Endometrium (tissue), 2 donors: Measurements from ENCODE around the gene CLCN3.
"Not testable (repeated sequence)": the region's sequence is repeated elsewhere in the genome, so short reads cannot be mapped to it uniquely, and the experiment has no call there.

Experiments
- FAIRE-seq: peaks from 2 replicates; lab custom pipeline; 2012; peaks lifted over from hg19 to GRCh38; lab: Jason Lieb, UNC
- donor health status: control.
- donor health status: control.

CLCN3 gene

GRCh38 chr4:169707958-169708643, 87.7 kb downstream of the CLCN3 start:
- FAIRE-seq: no peak

GRCh38 chr4:169715826-169716225, 95.4 kb downstream of the CLCN3 start:
- FAIRE-seq: no peak

GRCh38 chr4:169716677-169717076, 96.3 kb downstream of the CLCN3 start:
- FAIRE-seq: no peak

GRCh38 chr4:169720529-169720928, 100.2 kb downstream of the CLCN3 start:
- FAIRE-seq: no peak

DNA sequence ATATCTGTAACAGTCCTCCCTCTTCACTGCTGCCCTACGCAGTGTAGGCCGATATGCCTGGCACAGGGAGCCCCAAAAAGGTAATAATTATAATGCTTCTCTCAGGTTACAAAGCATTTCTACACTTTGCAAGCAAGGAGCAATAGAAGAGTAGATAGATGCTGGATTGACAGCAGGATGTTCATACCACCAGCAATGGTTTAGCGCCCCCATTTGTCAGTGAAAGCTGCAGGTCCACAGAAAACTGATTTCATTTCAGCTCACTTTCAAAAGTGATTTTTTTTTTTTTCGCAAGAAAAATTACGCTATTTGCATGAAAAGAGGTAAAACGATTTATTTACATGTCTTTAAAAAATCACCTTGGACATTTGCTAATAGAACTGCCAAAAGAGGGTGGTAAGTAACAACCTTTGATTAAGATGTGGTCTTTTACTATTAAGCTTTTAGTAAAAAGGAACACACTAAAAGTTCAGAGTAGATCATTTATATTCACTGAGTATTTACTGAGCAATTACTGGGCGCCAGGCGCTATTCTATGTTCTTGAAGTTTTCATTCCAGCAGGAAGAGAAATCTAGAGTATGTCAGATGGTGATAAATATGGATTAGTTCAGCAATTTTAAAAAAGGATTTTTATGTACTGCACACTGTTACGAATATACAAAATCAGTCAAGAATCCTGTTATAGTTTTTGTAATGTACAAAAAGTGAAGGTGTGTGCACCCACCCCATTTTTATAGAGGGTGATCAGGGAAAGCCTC, 103.0 kb downstream of the CLCN3 start:
- FAIRE-seq: no peak

DNA sequence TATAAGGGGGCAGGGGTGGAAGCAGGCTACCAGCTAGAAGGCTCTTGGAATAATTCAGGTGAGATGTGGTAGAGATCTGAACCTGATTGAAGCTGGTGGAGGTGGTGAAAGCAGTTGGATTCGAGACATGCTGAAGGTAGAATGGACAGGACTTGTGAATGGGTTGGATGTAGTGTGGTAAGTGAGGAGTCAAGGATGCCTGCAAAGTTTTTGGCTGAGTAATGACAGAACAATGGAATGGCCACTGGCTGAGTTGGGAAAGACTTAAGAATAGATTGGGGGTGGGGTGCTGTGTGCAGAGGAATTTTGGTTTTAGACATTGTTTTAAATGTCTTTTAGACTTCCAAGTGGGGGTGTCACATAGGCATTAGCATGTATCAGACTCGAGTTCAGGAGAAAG, 103.9 kb downstream of the CLCN3 start:
- no peak for FAIRE-seq

- no peak for FAIRE-seq
Measured at GRCh38 chr4:169727616-169728015, 107.2 kb downstream of the CLCN3 start.

DNA sequence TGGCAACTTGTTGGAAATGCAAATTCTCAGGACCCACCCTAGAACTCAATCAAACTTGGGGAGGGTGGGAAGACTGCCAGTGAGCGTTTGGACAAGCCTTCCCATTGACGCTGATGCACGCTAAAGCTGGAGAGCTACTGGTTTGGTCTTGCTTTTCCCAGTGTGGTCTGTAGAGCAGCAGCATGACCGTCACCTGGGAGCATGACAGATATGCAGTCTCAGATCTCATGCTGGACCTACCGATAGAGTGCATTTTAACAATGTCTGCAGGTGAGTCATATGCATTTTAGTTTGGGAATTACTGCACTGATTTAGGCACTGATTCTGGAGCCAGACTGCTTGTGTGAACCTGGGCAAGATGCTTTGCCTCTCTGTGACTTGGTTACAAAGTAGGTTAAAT, 110.2 kb downstream of the CLCN3 start:
- FAIRE-seq: no peak

- FAIRE-seq: not testable (repeated sequence)
Measured at GRCh38 chr4:169738604-169739003, 118.2 kb downstream of the CLCN3 start.

- no peak for FAIRE-seq
Measured at GRCh38 chr4:169741569-169741968, 121.2 kb downstream of the CLCN3 start.

DNA sequence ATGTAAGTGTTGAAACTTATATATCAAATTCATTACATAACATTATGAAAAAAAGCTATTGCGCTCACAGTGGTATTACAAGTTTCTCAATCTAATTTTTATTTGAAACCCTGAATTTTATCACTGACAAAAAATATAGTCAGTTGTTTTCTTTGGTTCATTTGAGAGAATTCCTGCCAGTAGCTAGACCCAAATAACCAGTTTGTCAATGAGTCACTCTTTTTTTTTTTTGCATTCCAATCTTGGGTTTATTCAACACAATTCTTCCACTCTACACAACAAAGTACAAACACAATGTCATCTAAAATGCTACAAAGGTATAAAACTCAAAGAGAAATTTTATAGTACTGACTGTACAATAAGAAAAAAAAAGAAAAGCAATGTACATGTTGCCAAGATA, 124.2 kb downstream of the CLCN3 start:
- FAIRE-seq: peak; percentile 74

DNA sequence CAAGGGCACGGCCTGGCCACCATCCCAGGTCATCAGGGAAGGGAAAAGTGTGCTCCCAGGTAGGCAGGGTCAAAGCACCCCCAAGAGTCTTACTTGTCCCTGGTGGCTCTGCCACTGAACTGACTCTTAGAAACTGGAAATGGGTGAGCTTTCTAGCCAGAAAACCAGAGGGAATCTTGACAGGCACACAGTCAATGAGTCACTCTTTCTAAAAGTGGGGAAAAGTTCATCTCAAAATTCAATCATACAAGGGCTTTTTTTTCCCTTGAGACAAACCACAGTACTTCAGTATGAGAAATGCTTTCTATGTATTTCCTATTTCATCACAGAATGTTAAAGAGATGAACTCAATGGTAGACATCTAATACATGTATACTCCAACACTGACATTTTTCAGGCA, 124.9 kb downstream of the CLCN3 start:
- no peak for FAIRE-seq

GRCh38 chr4:169756971-169757574, 136.7 kb downstream of the CLCN3 start:
- FAIRE-seq: no peak

- FAIRE-seq: peak; percentile 85
Measured at GRCh38 chr4:169757575-169758184, 137.3 kb downstream of the CLCN3 start, which contains the start of gene HPF1. TSS of gene HPF1 (minus strand) at chr4:169757944. CDS start at chr4:169757877, 67 bp downstream.

GRCh38 chr4:169758401-169758962, 138.1 kb downstream of the CLCN3 start:
- no peak for FAIRE-seq

- FAIRE-seq: no peak
Measured at GRCh38 chr4:169761846-169762245, 141.5 kb downstream of the CLCN3 start.

GRCh38 chr4:169765835-169766234, 145.5 kb downstream of the CLCN3 start:
- FAIRE-seq: no peak

- FAIRE-seq: no peak
Measured at GRCh38 chr4:169766741-169767140, 146.4 kb downstream of the CLCN3 start.

GRCh38 chr4:169768385-169768784, 148.0 kb downstream of the CLCN3 start:
- FAIRE-seq: no peak

- peak; percentile 99 for FAIRE-seq
Measured at GRCh38 chr4:169770416-169770815, 150.0 kb downstream of the CLCN3 start.

DNA sequence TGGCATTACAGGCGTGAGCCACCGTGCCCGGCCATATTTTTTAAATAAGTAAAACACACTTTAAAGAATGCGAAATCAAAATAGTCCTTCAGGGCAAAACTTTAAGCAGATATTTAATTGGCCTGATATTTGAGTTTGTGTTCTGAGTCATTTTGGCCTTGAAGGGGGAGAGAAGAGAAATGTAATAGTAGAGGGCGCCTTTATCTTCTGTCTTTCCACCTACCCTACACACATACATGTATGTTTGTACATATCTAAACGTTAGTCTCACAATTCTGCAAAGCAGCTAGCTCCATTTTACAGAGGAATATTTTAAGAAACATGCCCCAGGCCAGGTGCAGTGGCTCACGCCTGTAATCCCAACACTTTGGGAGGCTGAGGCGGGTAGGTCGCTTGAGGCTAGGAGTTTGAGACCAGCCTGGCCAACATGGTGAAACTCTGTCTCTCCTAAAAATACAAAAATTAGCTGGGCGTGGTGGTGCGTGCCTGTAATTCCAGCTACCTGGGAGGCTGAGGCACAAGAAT, 151.2 kb downstream of the CLCN3 start:
- not testable (repeated sequence) for FAIRE-seq
